ENCODE measurements around the gene SUCO.
A peak's percentile ranks its signal among the peaks of the same experiment; 100 is the strongest.

The SUCO gene

GRCh38 chr1:172515927-172516326, 17.0 kb upstream of the SUCO start:
- DNase-seq: no peak

GRCh38 chr1:172517081-172517480, 15.9 kb upstream of the SUCO start:
- no peak for DNase-seq

- no peak for DNase-seq
These were observed 15.4 kb upstream of the SUCO start for GRCh38 chr1:172517545-172517944.

GRCh38 chr1:172529304-172529703, 3.6 kb upstream of the SUCO start:
- DNase-seq: no peak

- DNase-seq: no peak
These were observed 3.0 kb upstream of the SUCO start for GRCh38 chr1:172530000-172530399.

GRCh38 chr1:172531412-172532182, 1.4 kb upstream of the SUCO start:
- DNase-seq: no peak

- peak; percentile 92 for DNase-seq
These were observed 709 bp upstream of the SUCO start for GRCh38 chr1:172532183-172532699.

- no peak for DNase-seq
These were observed 682 bp downstream of the SUCO start for GRCh38 chr1:172533513-172534151.

- no peak for DNase-seq
These were observed 3.3 kb downstream of the SUCO start for GRCh38 chr1:172536256-172536655.

- no peak for DNase-seq
These were observed 4.4 kb downstream of the SUCO start for GRCh38 chr1:172537366-172537765.

GRCh38 chr1:172537827-172538391, 5.0 kb downstream of the SUCO start:
- DNase-seq: no peak

GRCh38 chr1:172540635-172541034, 7.7 kb downstream of the SUCO start:
- DNase-seq: no peak

GRCh38 chr1:172544481-172545104, 11.6 kb downstream of the SUCO start:
- no peak for DNase-seq

- DNase-seq: no peak
These were observed 12.6 kb downstream of the SUCO start for GRCh38 chr1:172545396-172546004.

- no peak for DNase-seq
These were observed 14.1 kb downstream of the SUCO start for GRCh38 chr1:172547071-172547470.

GRCh38 chr1:172549621-172550280, 16.8 kb downstream of the SUCO start:
- no peak for DNase-seq

- no peak for DNase-seq
These were observed 18.3 kb downstream of the SUCO start for GRCh38 chr1:172551279-172551678.

- DNase-seq: no peak
These were observed 22.0 kb downstream of the SUCO start for GRCh38 chr1:172554915-172555314.

GRCh38 chr1:172556461-172556860, 23.5 kb downstream of the SUCO start:
- DNase-seq: no peak

- DNase-seq: no peak
These were observed 24.3 kb downstream of the SUCO start for GRCh38 chr1:172557270-172557669.

- no peak for DNase-seq
These were observed 26.7 kb downstream of the SUCO start for GRCh38 chr1:172559572-172560210.

GRCh38 chr1:172561252-172561651, 28.3 kb downstream of the SUCO start:
- DNase-seq: no peak
